ENCODE measurements around the gene LIN7C. TPM values are rescaled to one million over a fixed set of nuclear protein-coding genes. Genes with fewer than 3 reads are reported as not detected.
"Not testable (repeated sequence)": the region's sequence is repeated elsewhere in the genome, so short reads cannot be mapped to it uniquely, and the experiment has no call there.

The LIN7C gene
- total RNA-seq, 5 donors from 2014 or later (not counting 1 experiment from before 2014, with no cell fraction given) = 19.8 to 27.3 (median 24.9) TPM

- H3K4me1 ChIP-seq (ENCODE audit: control insufficient read depth in 1 of 2, extremely low read depth in 1 of 2, insufficient read depth in 2 of 2, low read length in 2 of 2) = no peaks in the 10 kb centered on the region
- H3K9me3 Mint-ChIP-seq = no peaks in the 10 kb centered on the region
- H3K27ac ChIP-seq (ENCODE audit: low read length) = no peak overlapping the region
- no peaks in the 10 kb centered on the region for H3K36me3 Mint-ChIP-seq
- H3K27me3 ChIP-seq (replicated peaks in 1 of 2; ENCODE audit: control insufficient read depth in 2 of 2, extremely low read depth in 1 of 2, insufficient read depth in 2 of 2, low read length in 1 of 2) = no peaks in the 10 kb centered on the region
- WGBS (ENCODE audit: insufficient coverage) = no CpG with 5 or more reads among the region's 3 CpGs
- no peak for ATAC-seq (replicated peaks in 1 of 4)
- peaks cover 3 to 8% of the 10 kb centered on the region in 2 donors for H3K27me3 Mint-ChIP-seq
- ChIA-PET POLR2A (no interaction called here), CTCF (no interaction called here)
- no peak for DNase-seq
- no peak overlapping the region for H3K4me3 ChIP-seq (ENCODE audit: control insufficient read depth in 1 of 2, extremely low read depth in 1 of 2, low read length in 1 of 2)
- no peak overlapping the region for H3K27ac Mint-ChIP-seq
- H3K4me1 Mint-ChIP-seq = no peaks in the 10 kb centered on the region
- H3K4me3 Mint-ChIP-seq = no peak overlapping the region
- H3K36me3 ChIP-seq (ENCODE audit: control insufficient read depth in 2 of 2, extremely low read depth in 1 of 2, insufficient read depth in 1 of 2, low read length in 1 of 2) = no peaks in the 10 kb centered on the region
- H3K9me3 ChIP-seq = no peaks in the 10 kb centered on the region
Measured at GRCh38 chr11:27452147-27452546, 54.4 kb downstream of the LIN7C start.

DNA sequence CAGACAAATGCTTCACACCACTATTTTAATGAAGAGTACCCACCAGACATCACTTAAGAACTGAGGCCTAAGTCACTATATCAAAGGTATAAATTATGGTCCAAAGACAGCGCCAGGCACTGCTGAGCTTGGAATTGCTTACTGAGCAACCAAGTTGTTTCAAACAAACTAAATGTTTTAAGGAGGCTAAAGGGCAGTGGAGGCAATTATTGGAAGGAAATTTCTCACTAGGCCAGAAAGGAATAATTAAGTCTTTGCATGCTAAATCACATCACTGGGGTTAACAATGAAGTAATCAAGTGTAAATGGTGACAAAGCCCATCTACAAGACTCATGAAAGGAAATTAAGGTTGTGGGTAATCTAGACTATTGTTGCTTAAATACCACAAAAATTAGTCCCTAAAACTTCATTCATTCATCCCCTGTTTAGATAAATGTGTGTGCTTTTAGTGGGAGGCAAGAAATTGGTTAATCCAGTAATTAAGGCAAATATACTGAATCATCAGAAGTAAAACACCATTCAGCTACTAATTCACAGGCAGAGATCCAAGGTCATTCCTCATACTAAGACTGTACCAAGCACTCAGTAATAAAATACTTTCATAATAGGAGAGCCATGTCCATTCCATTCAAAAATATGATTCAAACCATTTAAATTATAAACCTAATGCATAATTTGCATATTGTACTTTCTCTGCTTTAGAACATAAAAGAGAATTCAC is 55.2 kb downstream of the LIN7C start:
- no peaks in the 10 kb centered on the region for H3K9me3 Mint-ChIP-seq
- Histone ChIP-seq H3K27me3 (replicated peaks in 1 of 2; ENCODE audit: control insufficient read depth in 2 of 2, extremely low read depth in 1 of 2, insufficient read depth in 2 of 2, low read length in 1 of 2) (no peaks in the 10 kb centered on the region), H3K36me3 (ENCODE audit: control insufficient read depth in 2 of 2, extremely low read depth in 1 of 2, insufficient read depth in 1 of 2, low read length in 1 of 2) (no peaks in the 10 kb centered on the region), H3K27ac (ENCODE audit: low read length) (no peak overlapping the region), H3K4me3 (ENCODE audit: control insufficient read depth in 1 of 2, extremely low read depth in 1 of 2, low read length in 1 of 2) (no peak overlapping the region), H3K9me3 (no peaks in the 10 kb centered on the region), H3K4me1 (ENCODE audit: control insufficient read depth in 1 of 2, extremely low read depth in 1 of 2, insufficient read depth in 2 of 2, low read length in 2 of 2) (no peaks in the 10 kb centered on the region)
- peaks cover 3 to 8% of the 10 kb centered on the region in 2 donors for H3K27me3 Mint-ChIP-seq
- DNase-seq (no peak), ATAC-seq (replicated peaks in 1 of 4) (no peak)
- H3K36me3 Mint-ChIP-seq = no peaks in the 10 kb centered on the region
- WGBS (ENCODE audit: insufficient coverage) = no CpG with 5 or more reads among the region's 1 CpG
- ChIA-PET CTCF (no interaction called here), POLR2A (no interaction called here)
- H3K4me1 Mint-ChIP-seq = no peaks in the 10 kb centered on the region
- no peak overlapping the region for H3K27ac Mint-ChIP-seq
- H3K4me3 Mint-ChIP-seq = no peak overlapping the region

DNA sequence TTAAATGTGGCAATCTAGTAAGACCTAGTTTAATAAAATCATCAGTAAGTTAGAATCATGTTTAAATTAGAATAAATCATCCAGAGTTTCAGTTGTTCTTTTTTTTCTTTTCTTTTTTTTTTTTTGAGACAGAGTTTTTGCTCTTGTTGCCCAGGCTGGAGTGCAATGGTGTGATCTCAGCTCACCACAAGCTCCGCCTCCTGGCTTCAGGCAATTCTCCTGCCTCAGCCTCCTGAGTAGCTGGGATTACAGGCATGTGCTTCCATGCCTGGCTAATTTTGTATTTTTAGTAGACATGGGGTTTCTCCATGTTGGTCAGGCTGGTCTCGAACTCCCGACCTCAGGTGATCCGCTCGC is 58.4 kb downstream of the LIN7C start:
- H3K36me3 Mint-ChIP-seq; H3K27me3 ChIP-seq (replicated peaks in 1 of 2; ENCODE audit: control insufficient read depth in 2 of 2, extremely low read depth in 1 of 2, insufficient read depth in 2 of 2, low read length in 1 of 2); H3K4me3 Mint-ChIP-seq; H3K4me1 Mint-ChIP-seq; H3K27me3 Mint-ChIP-seq; H3K36me3 ChIP-seq (ENCODE audit: control insufficient read depth in 2 of 2, extremely low read depth in 1 of 2, insufficient read depth in 1 of 2, low read length in 1 of 2); H3K4me1 ChIP-seq (ENCODE audit: control insufficient read depth in 1 of 2, extremely low read depth in 1 of 2, insufficient read depth in 2 of 2, low read length in 2 of 2); H3K27ac ChIP-seq (ENCODE audit: low read length); H3K9me3 ChIP-seq; H3K4me3 ChIP-seq (ENCODE audit: control insufficient read depth in 1 of 2, extremely low read depth in 1 of 2, low read length in 1 of 2); H3K27ac Mint-ChIP-seq; ATAC-seq (replicated peaks in 1 of 4); H3K9me3 Mint-ChIP-seq; POLR2A ChIA-PET; DNase-seq: not testable (repeated sequence)
- CTCF ChIA-PET = interaction anchor here in 1 of 2 donors (0.7 kb wide), 1 partner anchor 766 kb away, joined by 3 read pairs; no protein-coding TSS in a partner anchor
- 90% methylated on average over 5 of the region's 5 CpGs for WGBS (ENCODE audit: insufficient coverage)

DNA sequence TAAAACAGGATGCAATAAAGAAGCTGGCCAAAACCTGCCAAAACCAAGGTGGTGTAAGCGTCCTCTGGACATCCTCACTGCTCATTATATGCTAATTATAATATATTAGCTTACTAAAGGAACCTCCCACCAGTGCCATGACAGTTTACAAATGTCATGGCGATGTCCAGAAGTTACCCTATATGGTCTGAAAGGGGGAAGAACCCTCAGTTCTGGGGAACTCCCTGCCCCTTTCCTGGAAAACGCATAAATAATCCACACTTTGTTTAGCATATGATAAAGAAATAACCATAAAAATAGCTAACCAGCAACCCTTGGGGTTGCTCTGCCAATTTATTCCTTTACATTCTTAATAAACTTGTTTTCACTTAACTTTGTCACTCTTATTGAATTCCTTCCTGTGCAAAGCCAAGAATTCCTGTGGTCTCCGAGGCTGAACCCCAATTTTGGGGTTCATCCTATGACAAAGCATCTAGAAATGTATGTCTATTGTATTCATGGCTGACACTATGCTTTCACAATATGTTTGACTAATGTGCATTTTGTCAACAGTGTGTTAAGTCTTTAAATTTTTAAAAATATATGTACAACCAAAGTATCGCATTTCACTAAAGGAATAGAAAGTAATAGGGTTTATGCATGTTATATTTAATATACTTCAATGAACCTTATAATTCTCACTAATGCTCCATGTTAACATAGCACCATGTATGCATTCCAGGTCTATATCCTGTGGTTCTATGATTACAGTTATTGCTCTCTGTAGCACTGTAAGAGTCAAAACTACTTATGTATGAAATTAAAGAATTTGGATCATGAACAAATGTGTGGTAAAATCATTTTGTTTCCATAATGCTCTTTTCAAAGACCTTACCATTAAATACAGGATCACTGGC is 59.0 kb downstream of the LIN7C start:
- no CpG with 5 or more reads among the region's 5 CpGs for WGBS (ENCODE audit: insufficient coverage)
- ATAC-seq (replicated peaks in 1 of 4) = no peak
- CTCF ChIA-PET = no interaction called here
- no peak overlapping the region for H3K27ac Mint-ChIP-seq
- Histone ChIP-seq H3K27ac (ENCODE audit: low read length) (no peak overlapping the region), H3K4me3 (ENCODE audit: control insufficient read depth in 1 of 2, extremely low read depth in 1 of 2, low read length in 1 of 2) (no peak overlapping the region), H3K27me3 (replicated peaks in 1 of 2; ENCODE audit: control insufficient read depth in 2 of 2, extremely low read depth in 1 of 2, insufficient read depth in 2 of 2, low read length in 1 of 2) (no peaks in the 10 kb centered on the region), H3K4me1 (ENCODE audit: control insufficient read depth in 1 of 2, extremely low read depth in 1 of 2, insufficient read depth in 2 of 2, low read length in 2 of 2) (no peaks in the 10 kb centered on the region), H3K9me3 (no peaks in the 10 kb centered on the region), H3K36me3 (ENCODE audit: control insufficient read depth in 2 of 2, extremely low read depth in 1 of 2, insufficient read depth in 1 of 2, low read length in 1 of 2) (no peaks in the 10 kb centered on the region)
- no peaks in the 10 kb centered on the region for H3K27me3 Mint-ChIP-seq
- DNase-seq = no peak
- H3K36me3 Mint-ChIP-seq = no peaks in the 10 kb centered on the region
- no peaks in the 10 kb centered on the region for H3K4me1 Mint-ChIP-seq
- H3K9me3 Mint-ChIP-seq = no peaks in the 10 kb centered on the region
- H3K4me3 Mint-ChIP-seq = no peak overlapping the region
- POLR2A ChIA-PET = no interaction called here

DNA sequence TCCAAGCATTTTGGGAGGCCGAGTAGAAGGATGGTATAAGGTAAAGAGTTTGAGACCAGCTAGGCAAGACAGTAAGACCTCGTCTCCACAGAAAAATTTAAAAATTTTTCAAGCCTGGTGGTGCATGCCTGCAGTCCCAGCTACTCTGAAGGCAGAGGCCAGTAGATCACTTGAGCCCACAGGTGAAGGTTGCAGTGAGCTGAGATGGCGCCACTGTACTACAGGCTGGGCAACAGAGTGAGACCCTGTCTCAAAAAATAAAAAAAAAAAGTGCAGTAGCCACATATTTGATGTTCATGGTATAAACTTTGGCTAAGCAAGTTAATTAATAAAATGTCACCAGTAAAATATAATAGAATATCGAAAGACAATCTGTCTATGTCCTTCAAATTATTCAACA is 60.9 kb downstream of the LIN7C start:
- Histone ChIP-seq H3K4me3 (ENCODE audit: control insufficient read depth in 1 of 2, extremely low read depth in 1 of 2, low read length in 1 of 2) (no peak overlapping the region), H3K9me3 (no peaks in the 10 kb centered on the region), H3K27me3 (replicated peaks in 1 of 2; ENCODE audit: control insufficient read depth in 2 of 2, extremely low read depth in 1 of 2, insufficient read depth in 2 of 2, low read length in 1 of 2) (no peaks in the 10 kb centered on the region), H3K27ac (ENCODE audit: low read length) (no peak overlapping the region), H3K36me3 (ENCODE audit: control insufficient read depth in 2 of 2, extremely low read depth in 1 of 2, insufficient read depth in 1 of 2, low read length in 1 of 2) (no peaks in the 10 kb centered on the region), H3K4me1 (ENCODE audit: control insufficient read depth in 1 of 2, extremely low read depth in 1 of 2, insufficient read depth in 2 of 2, low read length in 2 of 2) (no peaks in the 10 kb centered on the region)
- no peak for DNase-seq
- no peak for ATAC-seq (replicated peaks in 1 of 4)
- CTCF ChIA-PET = no interaction called here
- POLR2A ChIA-PET = no interaction called here
- 67% methylated on average over 1 of the region's 4 CpGs for WGBS (ENCODE audit: insufficient coverage)
- no peaks in the 10 kb centered on the region for H3K36me3 Mint-ChIP-seq
- no peaks in the 10 kb centered on the region for H3K9me3 Mint-ChIP-seq
- H3K4me1 Mint-ChIP-seq = no peaks in the 10 kb centered on the region
- no peak overlapping the region for H3K4me3 Mint-ChIP-seq
- H3K27ac Mint-ChIP-seq = no peak overlapping the region
- peaks cover 5 to 10% of the 10 kb centered on the region in 2 donors for H3K27me3 Mint-ChIP-seq

DNA sequence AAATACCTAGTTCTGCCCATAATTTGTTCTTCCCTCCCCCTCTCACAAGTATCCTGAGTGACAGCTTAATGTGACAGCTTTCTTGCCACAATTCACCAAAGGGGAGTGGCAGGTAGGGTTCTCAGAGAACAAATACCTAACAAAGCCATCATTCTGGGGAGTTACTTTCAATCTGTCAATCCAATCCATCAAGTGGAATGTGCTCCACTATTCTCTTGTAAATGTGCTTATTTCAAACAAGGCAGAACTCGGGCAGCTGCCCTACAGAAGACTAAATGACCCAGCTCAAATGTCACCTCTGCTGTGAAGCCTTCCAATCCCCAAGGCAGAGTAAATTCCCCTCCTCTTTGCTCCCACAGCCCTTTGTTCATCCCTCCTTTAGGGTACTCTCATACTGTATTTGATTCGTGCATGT is 61.8 kb downstream of the LIN7C start:
- no peak overlapping the region for H3K4me3 Mint-ChIP-seq
- Histone ChIP-seq H3K9me3 (no peaks in the 10 kb centered on the region), H3K36me3 (ENCODE audit: control insufficient read depth in 2 of 2, extremely low read depth in 1 of 2, insufficient read depth in 1 of 2, low read length in 1 of 2) (no peaks in the 10 kb centered on the region), H3K4me3 (ENCODE audit: control insufficient read depth in 1 of 2, extremely low read depth in 1 of 2, low read length in 1 of 2) (no peak overlapping the region), H3K27ac (ENCODE audit: low read length) (no peak overlapping the region), H3K27me3 (replicated peaks in 1 of 2; ENCODE audit: control insufficient read depth in 2 of 2, extremely low read depth in 1 of 2, insufficient read depth in 2 of 2, low read length in 1 of 2) (no peaks in the 10 kb centered on the region), H3K4me1 (ENCODE audit: control insufficient read depth in 1 of 2, extremely low read depth in 1 of 2, insufficient read depth in 2 of 2, low read length in 2 of 2) (no peaks in the 10 kb centered on the region)
- no peaks in the 10 kb centered on the region for H3K4me1 Mint-ChIP-seq
- no peak for DNase-seq
- WGBS (ENCODE audit: insufficient coverage) = 63% methylated on average over 1 of the region's 2 CpGs
- H3K27me3 Mint-ChIP-seq = peaks cover 5 to 10% of the 10 kb centered on the region in 2 donors
- H3K9me3 Mint-ChIP-seq = no peaks in the 10 kb centered on the region
- ATAC-seq (replicated peaks in 1 of 4) = no peak
- no peak overlapping the region for H3K27ac Mint-ChIP-seq
- no peaks in the 10 kb centered on the region for H3K36me3 Mint-ChIP-seq
- ChIA-PET POLR2A (no interaction called here), CTCF (no interaction called here)

All from T-cell (primary cell).